Gastrocnemius medialis (tissue), 4 donors: ENCODE results near the gene PRKCE.

ENCODE experiments used
- CTCF ChIP-seq, 5 experiments: fragments of 450-650 bp in 3 of 5; fragments of 200-600 bp in 2 of 5; sonication (generic) in 2 of 5; IDR thresholded peaks in 4 of 5; conservative IDR thresholded peaks in 1 of 5; 1 replicate in 4 of 5; 2 replicates in 1 of 5; pipeline ENCODE4 v1.5.1; 2016 to 2019; ENCODE audit warnings: antibody characterized with exemption in 5 of 5, mild to moderate bottlenecking in 3 of 5, moderate library complexity in 3 of 5
- POLR2A ChIP-seq, 2 donors: fragments of 450-650 bp; IDR thresholded peaks; one replicate each; pipeline ENCODE4 v1.6.1; 2017; ENCODE audit warnings: antibody characterized with exemption in 2 of 2, mild to moderate bottlenecking in 2 of 2, moderate library complexity in 2 of 2

- no peak for TF ChIP-seq CTCF (IDR thresholded peaks at IDR 0.05 in 4 of 5, conservative IDR thresholded peaks at IDR 0.05 in 1 of 5)
- no peak for TF ChIP-seq POLR2A (IDR thresholded peaks at IDR 0.05)
These were observed 527.7 kb downstream of the PRKCE start for GRCh38 chr2:46179037-46179621.
